HG03039 (cell line): Measurements from ENCODE around the gene PROX1.

Experiments used
- ATAC-seq: cut with Tn5 transposase; IDR thresholded peaks from one replicate; pipeline ENCODE4 v1.9.1; 2021; ENCODE audit warnings: mild to moderate bottlenecking, moderate library complexity; ENCODE audit not compliant: unreplicated experiment

Gene PROX1

DNA sequence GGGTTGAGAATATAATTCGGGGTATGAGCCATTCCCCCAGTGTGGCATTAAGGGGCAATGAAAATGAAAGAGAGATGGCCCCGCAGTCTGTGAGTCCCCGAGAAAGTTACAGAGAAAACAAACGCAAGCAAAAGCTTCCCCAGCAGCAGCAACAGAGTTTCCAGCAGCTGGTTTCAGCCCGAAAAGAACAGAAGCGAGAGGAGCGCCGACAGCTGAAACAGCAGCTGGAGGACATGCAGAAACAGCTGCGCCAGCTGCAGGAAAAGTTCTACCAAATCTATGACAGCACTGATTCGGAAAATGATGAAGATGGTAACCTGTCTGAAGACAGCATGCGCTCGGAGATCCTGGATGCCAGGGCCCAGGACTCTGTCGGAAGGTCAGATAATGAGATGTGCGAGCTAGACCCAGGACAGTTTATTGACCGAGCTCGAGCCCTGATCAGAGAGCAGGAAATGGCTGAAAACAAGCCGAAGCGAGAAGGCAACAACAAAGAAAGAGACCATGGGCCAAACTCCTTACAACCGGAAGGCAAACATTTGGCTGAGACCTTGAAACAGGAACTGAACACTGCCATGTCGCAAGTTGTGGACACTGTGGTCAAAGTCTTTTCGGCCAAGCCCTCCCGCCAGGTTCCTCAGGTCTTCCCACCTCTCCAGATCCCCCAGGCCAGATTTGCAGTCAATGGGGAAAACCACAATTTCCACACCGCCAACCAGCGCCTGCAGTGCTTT, 9.4 kb downstream of the PROX1 start:
- no peak for ATAC-seq

DNA sequence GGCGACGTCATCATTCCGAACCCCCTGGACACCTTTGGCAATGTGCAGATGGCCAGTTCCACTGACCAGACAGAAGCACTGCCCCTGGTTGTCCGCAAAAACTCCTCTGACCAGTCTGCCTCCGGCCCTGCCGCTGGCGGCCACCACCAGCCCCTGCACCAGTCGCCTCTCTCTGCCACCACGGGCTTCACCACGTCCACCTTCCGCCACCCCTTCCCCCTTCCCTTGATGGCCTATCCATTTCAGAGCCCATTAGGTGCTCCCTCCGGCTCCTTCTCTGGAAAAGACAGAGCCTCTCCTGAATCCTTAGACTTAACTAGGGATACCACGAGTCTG, 10.0 kb downstream of the PROX1 start:
- no peak for ATAC-seq

DNA sequence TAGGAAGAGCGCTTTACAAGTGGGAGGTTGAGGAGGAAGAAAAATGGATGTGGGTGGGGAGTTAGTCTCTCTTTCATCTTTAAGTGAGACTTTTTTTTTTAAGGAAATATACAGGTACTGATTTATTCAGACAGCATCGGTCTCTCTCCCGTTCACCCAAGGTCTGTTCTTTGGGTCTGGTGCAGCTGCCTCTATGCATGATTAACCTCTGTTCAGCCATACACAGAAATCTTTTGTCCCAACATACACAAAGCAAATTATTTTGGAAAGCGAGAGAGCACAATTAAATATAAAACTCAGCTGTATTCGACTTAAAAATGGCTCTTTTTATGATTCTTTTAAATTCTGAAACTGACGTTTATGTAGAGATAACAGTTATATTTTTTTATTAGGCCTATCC, 11.0 kb downstream of the PROX1 start:
- ATAC-seq = no peak

DNA sequence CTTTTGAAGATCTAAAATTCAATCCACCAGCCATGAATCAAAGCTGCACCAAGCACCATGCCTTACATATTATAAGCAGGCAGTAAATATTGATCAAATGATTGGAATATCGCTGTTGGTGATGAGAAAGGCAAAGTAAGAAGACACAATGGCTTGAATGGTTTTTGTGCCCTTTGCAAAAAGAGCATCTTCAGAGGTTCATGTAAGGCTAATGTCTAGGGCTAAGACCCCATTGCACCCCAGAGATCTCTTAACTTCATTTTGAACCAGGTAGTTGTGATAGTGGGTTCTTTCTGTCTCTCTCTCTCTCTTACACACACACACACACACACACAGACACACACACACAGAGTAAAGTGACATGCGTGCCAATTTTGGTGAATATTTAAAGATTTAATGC, 12.0 kb downstream of the PROX1 start:
- no peak for ATAC-seq

DNA sequence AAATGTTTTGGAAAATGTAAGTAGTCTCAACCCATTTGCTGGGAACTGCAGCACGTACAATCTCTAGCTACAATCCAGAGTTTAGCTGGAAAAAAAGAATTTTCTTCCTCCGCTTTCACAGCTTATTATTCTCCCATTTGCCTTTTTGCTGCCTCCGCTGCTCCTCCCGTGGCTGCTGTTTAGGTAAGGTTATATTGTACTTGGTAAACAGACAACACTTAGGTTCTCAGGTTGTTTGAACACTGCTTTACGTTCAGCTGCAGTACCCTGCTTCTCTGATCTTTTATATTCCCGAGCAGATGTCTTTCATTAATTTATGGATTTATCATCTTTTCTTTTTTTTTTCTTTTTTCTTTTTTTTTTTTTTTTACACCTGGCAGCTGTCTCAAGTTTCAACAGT, 14.3 kb downstream of the PROX1 start:
- ATAC-seq = no peak

DNA sequence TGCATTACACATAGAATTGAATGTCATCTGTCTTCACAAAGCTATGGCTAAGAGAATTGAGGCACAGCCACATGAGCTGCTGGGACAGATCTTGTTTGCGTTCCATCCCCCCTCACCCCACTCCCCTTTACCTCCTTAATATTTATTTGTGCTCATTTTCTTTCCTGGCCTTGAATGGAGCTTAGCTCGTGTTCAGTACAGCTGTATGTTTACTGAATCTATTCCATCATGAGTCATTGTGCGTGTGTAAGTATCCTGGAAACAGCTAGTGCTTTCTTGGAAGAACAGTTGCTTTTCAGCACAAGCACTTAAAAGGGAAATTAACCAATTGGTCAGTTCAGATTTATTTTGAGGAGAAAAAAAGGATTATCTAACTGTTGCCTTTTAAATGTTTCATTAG, 14.7 kb downstream of the PROX1 start:
- no peak for ATAC-seq

DNA sequence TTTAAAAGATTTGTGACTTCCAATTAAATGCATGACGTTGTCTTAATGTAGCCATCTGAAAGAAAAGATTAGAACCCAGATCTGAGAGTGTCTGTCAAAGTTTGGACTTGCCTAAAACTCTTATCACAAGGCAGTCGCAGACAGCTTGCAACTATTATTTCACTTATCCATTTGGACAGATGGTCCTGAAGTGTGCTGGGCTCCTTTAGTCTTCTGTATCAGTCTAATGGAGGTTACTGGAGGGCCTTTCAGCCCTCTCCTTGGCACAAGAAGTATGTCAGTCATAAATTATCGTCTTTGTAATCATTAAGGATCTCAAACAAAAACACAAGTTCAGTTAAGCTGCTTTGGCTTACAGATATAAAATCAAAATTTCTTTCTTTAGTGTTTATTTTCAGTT, 15.5 kb downstream of the PROX1 start:
- ATAC-seq = no peak

DNA sequence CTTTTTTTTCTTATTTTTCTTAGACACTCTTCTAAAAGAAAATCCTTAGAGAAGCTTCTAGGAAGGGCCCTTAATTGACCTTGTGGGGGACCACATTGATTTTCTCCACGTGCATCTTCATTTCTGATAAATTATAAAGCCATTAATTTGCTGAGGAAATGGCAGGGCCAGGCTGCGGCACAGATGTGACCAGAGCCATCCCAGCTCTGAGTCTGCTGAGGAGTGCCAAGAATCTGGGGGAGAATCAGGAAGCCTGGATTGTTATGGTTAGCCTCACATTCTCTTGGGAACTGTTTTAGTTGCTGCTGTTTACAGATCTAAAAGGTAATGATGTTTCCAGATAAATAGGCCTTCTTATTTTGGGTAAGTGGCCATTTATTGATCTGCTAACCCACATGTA, 16.2 kb downstream of the PROX1 start:
- ATAC-seq = no peak

DNA sequence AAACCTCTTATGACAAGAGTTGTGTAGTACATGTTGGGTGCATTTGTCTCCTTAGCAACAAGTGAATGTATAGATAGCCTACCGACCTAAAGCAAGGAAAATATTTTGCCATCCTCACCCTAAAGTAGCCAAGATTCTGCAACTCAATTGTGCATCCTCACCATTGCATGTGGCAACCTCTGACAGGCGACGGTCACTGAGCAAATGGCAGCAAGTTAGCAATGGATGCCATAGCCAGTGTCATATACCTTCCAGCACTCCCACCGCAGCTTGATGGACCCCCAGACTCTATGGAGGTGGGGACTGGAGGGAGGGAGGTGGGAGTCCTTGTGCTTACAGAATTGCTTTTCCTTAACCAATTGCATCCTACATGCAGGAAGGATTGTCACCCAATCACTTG, 17.0 kb downstream of the PROX1 start:
- ATAC-seq = no peak

DNA sequence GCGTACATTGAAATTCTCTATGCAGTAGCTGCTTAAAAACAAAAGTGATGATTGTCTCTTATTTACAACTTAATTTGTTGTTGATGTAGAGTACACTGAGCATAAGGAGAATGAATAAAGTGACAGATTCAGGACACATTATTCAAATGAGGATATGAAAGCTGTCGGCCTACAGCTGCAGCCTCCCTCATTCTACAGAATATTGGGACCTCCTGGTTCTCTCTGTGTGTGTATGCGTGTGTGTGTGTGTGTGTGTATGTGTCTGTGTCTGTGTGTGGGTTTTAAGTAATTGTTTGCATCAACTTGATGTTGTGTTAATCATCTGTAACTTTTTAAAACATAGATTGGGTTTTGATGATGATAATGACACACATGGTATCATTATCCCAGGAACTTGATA, 17.9 kb downstream of the PROX1 start:
- ATAC-seq = no peak

DNA sequence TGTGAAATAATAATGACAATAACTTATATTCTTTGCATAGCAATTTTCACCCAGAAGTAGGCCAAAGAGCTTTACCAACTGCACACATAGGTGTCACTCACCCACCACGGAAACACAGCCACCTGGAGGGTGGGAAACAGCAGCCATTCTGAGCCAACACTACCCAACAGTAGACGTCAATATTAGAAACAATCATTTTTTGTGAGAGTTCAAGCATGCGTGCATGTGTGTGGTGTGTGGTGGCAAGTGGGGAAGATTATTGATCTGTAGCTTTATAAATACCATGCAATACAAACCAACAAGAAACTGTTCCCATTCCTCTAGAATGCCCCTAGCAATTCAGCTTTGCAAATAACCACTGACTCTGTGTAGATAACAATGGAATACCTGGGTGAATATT, 19.1 kb downstream of the PROX1 start:
- no peak for ATAC-seq

DNA sequence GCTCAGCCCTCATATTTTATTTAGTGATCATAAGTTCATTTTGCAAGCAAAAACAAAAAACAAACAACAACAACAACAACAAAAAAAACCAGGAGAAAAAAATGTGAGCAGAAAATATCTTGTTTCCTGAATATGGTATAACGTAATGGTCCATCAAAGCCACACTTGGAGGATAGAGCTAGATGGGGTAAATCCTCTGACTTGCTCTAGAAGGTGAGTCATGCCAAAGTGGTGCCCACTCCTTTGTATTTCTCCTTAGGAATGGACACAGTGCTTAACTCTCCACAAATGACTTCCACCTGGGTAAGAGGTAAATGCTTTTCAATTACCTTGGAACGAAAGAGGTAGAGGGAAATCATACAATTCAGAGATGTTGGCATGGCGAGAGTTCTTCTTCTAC, 20.6 kb downstream of the PROX1 start:
- ATAC-seq = no peak

DNA sequence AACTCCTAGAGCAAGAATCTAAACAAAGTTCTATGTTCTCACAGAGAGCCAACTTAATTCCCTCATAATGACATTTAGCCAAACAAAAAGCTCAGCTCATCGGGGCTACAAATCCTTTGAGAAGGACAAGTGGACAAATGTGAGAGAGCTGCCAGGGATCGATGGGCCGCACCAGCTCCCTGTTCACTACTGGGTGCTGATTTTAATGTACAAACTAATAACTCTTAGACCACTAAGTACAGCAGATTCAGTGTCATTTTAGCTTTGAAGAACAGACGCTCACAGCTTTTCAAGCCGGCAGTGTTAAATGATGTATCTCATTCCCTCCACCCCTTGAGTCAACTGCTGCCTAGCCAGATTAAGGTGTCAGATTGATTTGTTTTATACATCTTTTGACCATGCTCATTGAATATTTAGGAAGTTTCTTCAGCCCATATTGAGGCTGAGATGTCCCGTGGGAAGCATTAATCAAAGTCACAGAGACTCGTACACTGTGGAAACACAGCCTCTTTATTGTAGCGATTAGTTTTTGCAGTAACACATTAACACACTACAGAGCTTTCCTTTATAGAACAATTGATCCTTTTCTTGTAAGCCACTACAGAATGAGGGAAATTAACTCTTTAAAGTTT, 21.1 kb downstream of the PROX1 start:
- no peak for ATAC-seq

DNA sequence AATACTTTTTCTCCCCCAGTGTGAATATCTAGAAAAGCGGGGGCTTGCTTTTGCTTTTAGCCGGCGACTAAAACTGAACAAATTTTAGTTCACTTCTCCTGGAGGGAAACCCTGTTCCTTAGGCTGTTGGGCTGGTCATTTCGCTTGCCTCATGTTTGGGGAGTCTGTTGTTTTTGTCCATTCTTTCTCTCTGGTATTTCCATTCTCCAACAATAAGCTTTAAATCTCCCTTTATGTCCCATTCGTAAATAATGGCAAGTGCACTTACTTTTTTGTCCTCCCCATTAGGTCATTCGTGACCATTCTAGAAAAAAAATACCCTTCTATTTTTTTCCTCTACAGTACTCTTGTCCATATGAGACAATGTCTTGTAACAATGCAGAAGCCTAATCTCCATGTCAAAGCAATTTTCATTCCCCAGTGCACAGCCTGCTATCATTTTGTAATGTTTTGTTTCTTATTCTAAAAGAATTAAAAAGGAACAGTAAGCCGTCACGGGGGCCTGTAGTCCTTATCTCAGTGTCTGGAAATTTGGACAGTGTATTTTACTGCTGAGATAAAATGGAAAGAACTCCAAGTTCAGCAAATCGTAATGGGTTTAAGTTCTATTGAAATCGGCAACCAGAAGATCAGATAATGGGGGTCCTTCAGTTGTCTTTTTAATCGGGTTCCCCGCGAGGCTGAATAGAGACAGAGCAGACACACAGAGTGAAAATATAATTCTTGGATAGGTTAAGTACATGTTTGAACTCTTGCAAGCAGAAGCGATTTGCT, 21.8 kb downstream of the PROX1 start:
- ATAC-seq = no peak

DNA sequence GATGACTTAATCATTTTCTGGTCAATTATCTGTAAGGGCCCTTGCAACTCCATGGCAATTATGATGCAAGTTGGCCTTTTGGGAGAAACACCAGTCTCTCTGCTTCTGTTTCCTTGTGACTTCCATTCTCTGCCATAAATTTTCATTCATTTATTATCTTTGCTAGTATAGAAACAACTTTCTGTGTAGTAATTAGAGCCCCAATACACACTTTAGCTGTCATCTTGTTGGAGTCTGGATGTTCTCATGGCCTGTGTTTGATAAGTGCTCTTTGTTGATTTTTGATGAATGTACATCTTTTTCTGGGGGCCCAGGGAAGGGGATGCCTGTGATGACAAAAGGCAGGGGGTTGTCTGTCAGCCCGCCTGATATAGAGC, 22.4 kb downstream of the PROX1 start:
- no peak for ATAC-seq

DNA sequence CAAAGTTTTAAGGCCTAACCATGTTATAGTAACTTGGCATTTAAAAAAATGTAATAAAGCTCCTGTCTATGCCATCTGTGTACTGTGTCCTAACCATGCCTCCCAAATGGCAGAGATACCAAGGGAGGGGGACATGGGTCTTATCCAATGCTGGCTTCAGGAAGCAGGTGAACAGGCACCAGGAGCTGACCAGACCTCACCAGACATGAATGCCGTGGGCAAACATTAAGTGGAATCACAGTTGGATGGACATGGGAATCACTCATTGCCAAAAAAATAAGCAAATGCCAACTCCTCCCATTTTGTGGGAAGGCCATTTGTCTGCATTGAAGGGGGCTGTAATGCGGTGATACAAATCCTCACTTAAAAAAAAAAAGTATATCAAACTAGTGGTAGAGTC, 22.9 kb downstream of the PROX1 start:
- no peak for ATAC-seq

DNA sequence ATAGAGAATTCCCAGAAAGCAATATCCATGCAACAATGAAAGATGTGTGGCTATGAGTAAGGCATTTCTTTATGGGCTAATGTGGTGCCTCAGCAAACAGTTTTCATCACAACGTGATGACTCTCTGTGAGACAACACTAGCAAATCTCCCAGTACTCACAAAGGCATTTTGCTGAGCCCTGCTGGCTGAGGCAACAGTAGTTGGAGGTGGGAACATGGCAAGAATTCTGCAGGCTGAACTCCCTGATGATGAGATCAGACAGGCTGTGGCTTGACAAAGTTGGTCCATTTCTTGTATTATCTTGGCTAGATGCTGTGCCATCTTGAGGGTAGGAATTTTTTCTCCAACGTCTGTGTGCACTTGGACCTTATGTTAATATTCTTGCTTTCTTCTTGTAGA, 24.6 kb downstream of the PROX1 start:
- no peak for ATAC-seq

DNA sequence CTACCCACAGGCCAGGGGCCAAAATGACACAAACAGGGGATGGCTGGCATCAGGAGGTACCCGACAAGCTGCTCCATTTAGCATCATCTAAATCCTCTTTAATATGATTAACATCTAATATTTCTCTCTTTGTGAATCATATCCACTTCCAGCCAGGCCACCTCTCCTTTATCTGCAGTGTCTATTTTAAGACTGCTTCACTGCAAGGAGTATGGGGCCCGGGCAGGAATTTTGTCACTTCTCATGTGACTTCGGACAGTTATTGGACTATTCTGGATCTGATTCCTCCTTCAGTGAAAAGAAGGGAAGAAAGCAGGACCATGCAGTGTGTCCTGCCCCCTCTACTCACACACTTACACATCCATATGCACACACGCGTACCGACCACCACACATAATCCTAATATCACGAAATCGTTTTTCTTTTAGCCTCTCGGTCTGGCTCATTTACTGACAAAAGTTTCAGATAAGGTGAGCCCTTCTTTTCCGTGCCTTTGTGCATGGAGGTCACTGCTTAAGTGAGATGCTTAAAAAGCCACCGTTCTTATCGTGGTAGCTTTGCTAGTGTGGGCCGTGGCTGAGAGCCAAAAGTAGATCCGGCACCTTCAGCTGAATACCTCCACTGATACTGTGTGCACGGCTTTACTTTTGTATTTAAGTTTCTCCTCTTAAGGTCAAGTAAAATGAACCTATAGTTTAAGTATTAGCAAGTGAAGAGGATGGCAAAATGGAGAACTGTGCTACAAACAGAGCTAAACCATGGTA, 26.0 kb downstream of the PROX1 start:
- ATAC-seq = no peak

DNA sequence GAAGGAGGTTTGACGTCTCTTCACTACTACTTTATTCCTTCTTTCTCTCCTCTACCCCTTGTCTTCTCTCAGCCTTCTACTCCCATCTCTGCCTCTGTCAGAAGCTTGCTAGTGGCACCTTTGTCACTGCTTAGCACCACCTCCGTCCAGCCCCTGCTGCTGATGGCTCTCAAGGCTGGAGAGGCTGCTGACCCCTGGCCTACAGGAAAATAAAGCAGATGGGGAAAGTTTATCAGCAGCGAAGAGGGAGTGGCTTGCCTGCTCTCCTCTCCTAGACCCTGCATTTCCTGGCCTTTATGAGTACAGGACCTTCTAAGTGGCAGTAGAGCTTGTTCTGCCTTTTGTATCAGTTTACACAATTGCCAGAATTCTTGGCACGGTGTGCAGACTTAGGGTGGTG, 27.0 kb downstream of the PROX1 start:
- no peak for ATAC-seq

DNA sequence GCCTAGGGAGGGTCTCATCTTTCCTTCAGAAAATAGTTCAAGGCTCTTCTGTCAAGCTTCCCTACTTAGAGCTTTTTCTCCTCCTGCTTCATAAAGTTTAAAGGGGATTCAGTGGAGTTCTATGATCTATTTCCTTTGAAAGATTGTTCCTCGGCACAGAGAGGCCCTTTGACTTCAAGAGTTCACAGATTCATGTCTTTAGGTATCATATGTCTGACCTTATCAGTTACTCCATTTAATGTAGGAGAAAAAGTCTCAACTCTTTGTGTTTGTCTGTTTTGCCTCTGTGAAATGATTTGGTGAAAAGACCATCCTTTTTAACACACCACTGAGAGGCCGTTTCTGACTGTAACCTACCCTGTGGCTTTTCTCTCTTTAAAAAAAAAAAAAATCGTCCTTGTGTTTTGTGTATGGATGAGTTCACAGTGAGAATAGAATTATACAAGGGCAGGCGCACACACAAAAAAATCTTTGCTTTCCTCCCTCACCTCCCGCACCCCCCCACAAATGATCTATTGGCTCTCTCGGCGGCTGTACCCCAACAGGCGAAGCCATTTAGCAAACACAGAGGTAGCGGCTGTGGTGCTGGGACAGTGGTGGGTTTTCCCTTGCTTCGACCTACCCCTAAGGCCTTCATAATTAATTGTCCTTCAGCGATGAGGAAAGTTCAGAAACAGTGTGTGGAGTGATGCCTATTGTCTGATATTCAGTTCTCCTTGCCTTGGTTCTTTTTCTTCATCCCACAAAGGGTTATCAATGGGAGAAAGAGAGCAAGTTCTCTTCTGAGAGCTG, 29.6 kb downstream of the PROX1 start:
- ATAC-seq = no peak
